GM20000 (cell line): ENCODE measurements around the gene ZSWIM4.
A peak's percentile ranks its signal among the peaks of the same experiment; 100 is the strongest.

Source experiments
- DNase-seq: peaks from one replicate; pipeline ENCODE4 v3.0.0; 2012; ENCODE audit warnings: low spot score
- TF ChIP-seq, protein P1 (sequence below): IDR thresholded peaks from 2 replicates; pipeline ENCODE4 v1.5.1; 2012; ENCODE audit warnings: mild to moderate bottlenecking, control low read depth; ENCODE audit errors: extremely low read depth, missing control alignments

The ZSWIM4 gene

DNA sequence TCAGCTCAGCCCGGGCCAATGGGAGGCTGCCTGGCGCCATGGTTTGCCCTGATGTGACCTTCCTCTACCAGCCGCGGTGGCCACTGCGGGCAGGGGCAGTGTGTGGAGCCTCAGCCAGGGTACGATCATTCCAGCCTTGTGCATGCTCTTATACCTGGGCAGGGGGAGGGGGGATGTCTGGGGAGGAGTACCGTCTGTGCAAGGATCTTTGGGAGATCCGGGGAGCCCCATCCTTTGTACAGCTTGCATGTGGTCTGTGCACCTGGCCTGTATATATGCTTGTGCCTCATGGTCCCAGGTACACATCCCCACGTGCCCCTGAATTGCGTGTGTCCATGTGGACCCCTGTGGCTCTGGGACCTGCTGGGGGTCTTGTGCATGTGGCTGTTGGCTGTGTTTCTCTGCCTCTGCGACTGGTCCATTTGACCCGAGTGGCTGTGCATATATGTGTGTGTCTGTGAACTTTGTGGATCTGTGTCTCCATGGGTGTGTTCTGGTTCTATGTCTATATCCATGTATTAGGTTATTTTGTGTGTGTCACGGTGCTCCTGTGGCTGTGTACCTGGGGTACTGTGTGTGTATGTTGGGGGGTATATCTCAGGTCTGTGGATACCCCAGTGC is 68.9 kb downstream of the ZSWIM4 start:
- TF ChIP-seq, protein P1, sequence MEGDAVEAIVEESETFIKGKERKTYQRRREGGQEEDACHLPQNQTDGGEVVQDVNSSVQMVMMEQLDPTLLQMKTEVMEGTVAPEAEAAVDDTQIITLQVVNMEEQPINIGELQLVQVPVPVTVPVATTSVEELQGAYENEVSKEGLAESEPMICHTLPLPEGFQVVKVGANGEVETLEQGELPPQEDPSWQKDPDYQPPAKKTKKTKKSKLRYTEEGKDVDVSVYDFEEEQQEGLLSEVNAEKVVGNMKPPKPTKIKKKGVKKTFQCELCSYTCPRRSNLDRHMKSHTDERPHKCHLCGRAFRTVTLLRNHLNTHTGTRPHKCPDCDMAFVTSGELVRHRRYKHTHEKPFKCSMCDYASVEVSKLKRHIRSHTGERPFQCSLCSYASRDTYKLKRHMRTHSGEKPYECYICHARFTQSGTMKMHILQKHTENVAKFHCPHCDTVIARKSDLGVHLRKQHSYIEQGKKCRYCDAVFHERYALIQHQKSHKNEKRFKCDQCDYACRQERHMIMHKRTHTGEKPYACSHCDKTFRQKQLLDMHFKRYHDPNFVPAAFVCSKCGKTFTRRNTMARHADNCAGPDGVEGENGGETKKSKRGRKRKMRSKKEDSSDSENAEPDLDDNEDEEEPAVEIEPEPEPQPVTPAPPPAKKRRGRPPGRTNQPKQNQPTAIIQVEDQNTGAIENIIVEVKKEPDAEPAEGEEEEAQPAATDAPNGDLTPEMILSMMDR = no peak
- no peak for DNase-seq

DNA sequence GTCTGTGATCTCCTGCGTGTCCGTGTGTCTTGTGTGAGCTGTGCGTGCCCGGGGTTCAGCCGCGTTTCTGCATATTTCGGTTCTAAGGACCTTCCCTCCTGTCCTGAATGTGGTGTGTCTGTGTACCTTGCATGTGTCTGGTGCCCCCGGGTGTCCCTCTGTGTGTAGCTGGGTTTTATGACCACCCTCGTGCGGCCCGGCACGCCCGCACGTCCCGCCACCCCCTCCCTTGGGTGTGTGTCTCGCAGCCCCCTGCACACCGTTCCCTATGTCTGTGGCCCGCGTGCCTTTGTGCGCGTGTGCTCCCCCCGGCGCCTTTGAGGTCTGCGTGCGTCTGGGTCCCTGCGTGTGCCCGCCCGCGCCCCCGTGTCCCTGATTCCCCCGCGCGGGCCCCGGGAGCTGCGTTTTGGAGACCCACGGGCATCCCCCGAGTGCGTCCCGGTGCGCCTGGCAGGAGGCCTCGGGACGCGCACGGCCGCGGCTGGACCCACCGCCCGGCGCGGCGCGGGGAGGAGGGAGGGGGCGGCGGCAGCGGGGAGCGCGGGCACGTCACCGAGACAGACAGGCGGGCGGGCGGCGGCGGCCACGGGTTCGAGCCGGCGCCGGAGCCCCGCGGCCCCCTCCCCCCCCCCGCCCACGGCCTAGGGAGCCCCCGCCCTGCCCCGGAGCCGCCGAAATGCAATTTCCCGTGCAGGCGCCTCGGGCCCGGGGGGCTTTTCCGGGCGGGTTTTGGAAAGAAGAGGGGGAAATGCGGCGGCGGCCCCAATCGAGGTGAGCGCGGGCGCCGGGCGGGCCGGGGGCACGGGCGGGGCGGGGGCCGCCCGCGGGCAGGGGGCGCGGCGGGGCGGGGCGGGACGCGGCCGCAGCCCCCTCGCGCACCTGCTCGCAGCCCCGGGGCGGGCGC is 69.7 kb downstream of the ZSWIM4 start:
- peak; percentile 50 for DNase-seq
- TF ChIP-seq, protein P1 = no peak

GRCh38 chr19:13865571-13866462 is 70.6 kb downstream of the ZSWIM4 start:
- TF ChIP-seq, protein P1 = no peak
- peak; percentile 74 for DNase-seq

GRCh38 chr19:13866463-13867046 is 71.3 kb downstream of the ZSWIM4 start:
- TF ChIP-seq, protein P1 = no peak
- peak; percentile 26 for DNase-seq

GRCh38 chr19:13868663-13869062 is 73.4 kb downstream of the ZSWIM4 start:
- TF ChIP-seq, protein P1 = no peak
- DNase-seq = no peak

DNA sequence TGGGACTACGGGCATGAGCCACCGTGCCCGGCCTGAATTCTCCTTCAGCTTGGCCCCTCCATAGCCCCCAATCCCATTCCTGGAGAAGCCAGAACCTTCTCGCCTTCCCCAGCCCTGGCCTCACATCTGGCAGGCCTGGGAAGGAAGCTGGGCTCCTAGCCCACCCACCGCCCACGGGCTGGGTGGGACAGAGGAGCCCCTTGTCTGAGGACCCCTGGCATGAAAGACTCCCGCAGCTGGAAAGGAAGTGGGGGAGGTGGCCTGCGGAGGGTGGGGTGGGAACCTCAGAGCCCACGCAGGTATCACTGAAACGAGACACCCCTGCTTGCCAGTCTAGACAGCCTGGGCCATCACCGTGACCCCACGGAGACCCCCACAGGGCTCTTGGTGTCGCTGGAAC is 74.0 kb downstream of the ZSWIM4 start:
- TF ChIP-seq, protein P1 = no peak
- no peak for DNase-seq
